Left ventricle myocardium inferior (tissue), 1 donor: Measurements from ENCODE around the gene ERN2. TPM values are rescaled to one million over a fixed set of nuclear protein-coding genes. Genes with fewer than 3 reads are reported as not detected.

Source experiments
- DNase-seq: peaks from one replicate; pipeline ENCODE4 v3.0.0-alpha.2; 2020
- H3K27ac ChIP-seq: fragments of 200-600 bp; replicated peaks from 2 replicates; pipeline ENCODE4 v1.8.0; 2021
- H3K27me3 ChIP-seq: fragments of 200-600 bp; 2 replicates; pipeline ENCODE4 v1.8.0; 2021; ENCODE audit warnings: low read depth
- H3K36me3 ChIP-seq: fragments of 200-600 bp; 2 replicates; pipeline ENCODE4 v1.8.0; 2021
- H3K4me1 ChIP-seq: fragments of 200-600 bp; 2 replicates; pipeline ENCODE4 v1.8.0; 2021
- H3K4me3 ChIP-seq: fragments of 200-600 bp; 2 replicates; pipeline ENCODE4 v1.8.0; 2021; ENCODE audit warnings: mild to moderate bottlenecking, moderate library complexity
- H3K9me3 ChIP-seq: fragments of 200-600 bp; replicated peaks from 2 replicates; pipeline ENCODE4 v1.8.0; 2021
- intact Hi-C: fragments of 100-400 bp; cut with micrococcal nuclease; formaldehyde crosslinking; loops from one replicate; pipeline ENCODE4 v1.11.0; 2022
- long read RNA-seq: library from polyadenylated mRNA; unstranded; transcript quantifications from one replicate; pipeline ENCODE4 v2.0.0, GENCODE V29; 2021
- total RNA-seq: library from RNA; stranded (reverse); fragmentation: NEBNext Ultra II Directional; extraction: Animal tissue kit (Norgen Biotek cat#: 25700); gene quantifications from one replicate; pipeline ENCODE4 v1.2.1, GENCODE V29; 2021
- TF ChIP-seq, protein P1 (sequence below): fragments of 200-600 bp; IDR thresholded peaks from 2 replicates; pipeline ENCODE4 v1.8.0; 2021; ENCODE audit warnings: antibody characterized with exemption, mild to moderate bottlenecking, borderline replicate concordance
- donor health status: DM: no; HTN: yes; CAD: no; lungs with severe emphysema.

ERN2 gene
- total RNA-seq, result not detected
- long read RNA-seq, result 0 reads

DNA sequence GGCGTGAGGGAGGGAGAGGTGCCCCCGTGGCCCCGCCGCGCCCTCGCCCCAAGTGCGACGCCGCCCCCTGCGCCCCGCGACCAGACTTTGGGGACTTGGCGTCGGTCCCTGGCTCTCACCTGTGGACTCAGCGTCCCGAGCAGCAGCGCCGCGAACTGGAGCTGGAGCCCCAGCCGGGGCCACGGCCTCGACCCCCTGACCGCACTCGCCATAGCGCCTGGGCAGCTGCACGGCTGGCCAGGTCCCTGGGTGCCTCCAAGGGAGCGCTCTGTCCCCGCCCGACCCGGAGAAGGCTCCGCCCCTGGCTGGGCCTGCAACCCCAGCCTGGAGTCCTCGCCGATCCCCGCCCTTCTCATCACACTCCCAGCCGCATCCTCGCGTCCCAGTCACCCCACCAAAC, at the start of gene ERN2:
Gene ERN2 (minus strand): TSS at position 247 of the 400 bp plus-strand sequence. CDS start 35 bp downstream, at position 212.
- Histone ChIP-seq H3K4me1 (peaks cover 4% of the 10 kb centered on the region), H3K4me3 (no peak within 1 kb of the TSS), H3K36me3 (no peaks in the 10 kb centered on the region), H3K27ac (no peak within 1 kb of the TSS), H3K27me3 (peaks cover 90% of the 10 kb centered on the region), H3K9me3 (peaks cover 20% of the 10 kb centered on the region)
- TF ChIP-seq, protein P1, sequence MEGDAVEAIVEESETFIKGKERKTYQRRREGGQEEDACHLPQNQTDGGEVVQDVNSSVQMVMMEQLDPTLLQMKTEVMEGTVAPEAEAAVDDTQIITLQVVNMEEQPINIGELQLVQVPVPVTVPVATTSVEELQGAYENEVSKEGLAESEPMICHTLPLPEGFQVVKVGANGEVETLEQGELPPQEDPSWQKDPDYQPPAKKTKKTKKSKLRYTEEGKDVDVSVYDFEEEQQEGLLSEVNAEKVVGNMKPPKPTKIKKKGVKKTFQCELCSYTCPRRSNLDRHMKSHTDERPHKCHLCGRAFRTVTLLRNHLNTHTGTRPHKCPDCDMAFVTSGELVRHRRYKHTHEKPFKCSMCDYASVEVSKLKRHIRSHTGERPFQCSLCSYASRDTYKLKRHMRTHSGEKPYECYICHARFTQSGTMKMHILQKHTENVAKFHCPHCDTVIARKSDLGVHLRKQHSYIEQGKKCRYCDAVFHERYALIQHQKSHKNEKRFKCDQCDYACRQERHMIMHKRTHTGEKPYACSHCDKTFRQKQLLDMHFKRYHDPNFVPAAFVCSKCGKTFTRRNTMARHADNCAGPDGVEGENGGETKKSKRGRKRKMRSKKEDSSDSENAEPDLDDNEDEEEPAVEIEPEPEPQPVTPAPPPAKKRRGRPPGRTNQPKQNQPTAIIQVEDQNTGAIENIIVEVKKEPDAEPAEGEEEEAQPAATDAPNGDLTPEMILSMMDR, result no peak
- no peak for DNase-seq
- intact Hi-C loops, result no loop called here

DNA sequence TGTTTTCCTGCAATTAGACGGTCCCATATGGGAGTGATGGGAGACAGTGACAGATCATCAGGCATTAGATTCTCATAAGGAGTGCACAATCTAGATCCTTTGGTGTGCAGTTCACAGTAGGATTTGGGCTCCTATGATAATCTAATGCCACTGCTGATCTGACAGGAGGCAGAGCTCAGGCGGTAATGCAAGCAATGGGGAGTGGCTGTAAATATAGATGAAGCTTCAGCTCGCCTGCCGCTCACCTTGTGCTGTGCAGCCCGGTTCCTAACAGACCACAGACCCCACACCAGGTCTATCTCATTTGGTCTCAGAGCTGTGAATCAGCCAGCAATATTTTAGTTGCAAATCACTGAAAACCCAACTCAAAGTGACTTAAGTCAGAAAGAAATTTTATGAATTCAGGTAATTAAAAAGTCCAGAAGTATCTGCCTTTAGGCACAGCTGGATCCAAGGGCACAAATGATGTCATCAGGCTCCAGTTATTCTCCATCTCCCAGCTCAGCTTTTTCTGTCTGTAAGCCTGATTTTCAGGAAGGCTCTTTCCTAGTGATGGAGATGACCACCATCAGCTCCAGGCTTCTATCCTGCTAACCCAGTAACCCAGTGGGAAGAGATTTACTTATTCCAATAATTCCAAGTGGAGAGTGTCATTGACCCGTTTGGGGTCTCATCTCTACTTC, 45.1 kb upstream of the ERN2 start:
- H3K4me3 ChIP-seq, result no peak overlapping the region
- H3K9me3 ChIP-seq, result peaks cover 7% of the 10 kb centered on the region
- TF ChIP-seq, protein P1, result no peak
- H3K36me3 ChIP-seq, result no peaks in the 10 kb centered on the region
- H3K27me3 ChIP-seq, result peaks cover 88% of the 10 kb centered on the region
- no peak for DNase-seq
- H3K27ac ChIP-seq, result no peak overlapping the region
- H3K4me1 ChIP-seq, result peaks cover 12% of the 10 kb centered on the region
- intact Hi-C loops, result no loop called here

DNA sequence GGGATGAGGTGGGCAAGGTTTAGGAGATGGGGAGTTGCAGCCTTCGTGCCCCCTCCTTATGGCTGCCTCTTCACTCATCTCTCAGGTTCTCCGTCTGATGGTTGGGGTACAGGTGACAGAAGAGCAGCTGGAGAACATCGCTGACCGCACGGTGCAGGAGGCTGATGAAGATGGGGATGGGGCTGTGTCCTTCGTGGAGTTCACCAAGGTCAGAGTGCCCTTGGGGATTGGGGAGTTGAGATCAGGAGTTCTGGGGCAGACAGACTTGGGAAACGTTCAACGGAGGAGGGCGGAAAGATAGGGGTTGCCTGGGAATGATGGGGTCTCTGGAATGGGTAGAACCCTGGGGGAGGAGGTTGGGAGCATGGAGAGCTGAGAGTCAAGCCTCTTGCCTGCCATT, 44.1 kb upstream of the ERN2 start:
- intact Hi-C loops, result no loop called here
- Histone ChIP-seq H3K36me3 (no peaks in the 10 kb centered on the region), H3K4me1 (peaks cover 12% of the 10 kb centered on the region), H3K9me3 (peaks cover 7% of the 10 kb centered on the region), H3K27ac (no peak overlapping the region), H3K27me3 (peaks cover 88% of the 10 kb centered on the region), H3K4me3 (no peak overlapping the region)
- DNase-seq, result no peak
- TF ChIP-seq, protein P1, result no peak

GRCh38 chr16:23755484-23755809, 42.4 kb upstream of the ERN2 start:
- intact Hi-C loops, result no loop called here
- no peaks in the 10 kb centered on the region for H3K36me3 ChIP-seq
- no peak overlapping the region for H3K27ac ChIP-seq
- peaks cover 7% of the 10 kb centered on the region for H3K9me3 ChIP-seq
- H3K4me3 ChIP-seq, result no peak overlapping the region
- H3K4me1 ChIP-seq, result peaks cover 12% of the 10 kb centered on the region
- peaks cover 83% of the 10 kb centered on the region for H3K27me3 ChIP-seq
- no peak for DNase-seq
- TF ChIP-seq, protein P1, result no peak

- Histone ChIP-seq H3K27ac (no peak within 1 kb of the TSS), H3K9me3 (peaks cover 7% of the 10 kb centered on the region), H3K27me3 (peaks cover 85% of the 10 kb centered on the region), H3K36me3 (no peaks in the 10 kb centered on the region), H3K4me3 (peak within 1 kb of the TSS; percentile 46), H3K4me1 (peaks cover 12% of the 10 kb centered on the region)
- intact Hi-C loops, result no loop called here
- DNase-seq, result no peak
- TF ChIP-seq, protein P1, result no peak
These were observed 41.8 kb upstream of the ERN2 start, which contains the start of gene CHP2 for GRCh38 chr16:23754594-23755483. Gene CHP2 (plus strand): TSS chr16:23755026. CDS start chr16:23755050, 24 bp downstream.
